ENCODE data around the gene B4GALT5.

Gene B4GALT5

GRCh38 chr20:49607568-49607967 is 106.1 kb downstream of the B4GALT5 start:
- POLR2A ChIA-PET (ENCODE audit: low non-redundant PET): no interaction called here
- no peak overlapping the region for H3K27ac ChIP-seq
- TF ChIP-seq, protein P1, sequence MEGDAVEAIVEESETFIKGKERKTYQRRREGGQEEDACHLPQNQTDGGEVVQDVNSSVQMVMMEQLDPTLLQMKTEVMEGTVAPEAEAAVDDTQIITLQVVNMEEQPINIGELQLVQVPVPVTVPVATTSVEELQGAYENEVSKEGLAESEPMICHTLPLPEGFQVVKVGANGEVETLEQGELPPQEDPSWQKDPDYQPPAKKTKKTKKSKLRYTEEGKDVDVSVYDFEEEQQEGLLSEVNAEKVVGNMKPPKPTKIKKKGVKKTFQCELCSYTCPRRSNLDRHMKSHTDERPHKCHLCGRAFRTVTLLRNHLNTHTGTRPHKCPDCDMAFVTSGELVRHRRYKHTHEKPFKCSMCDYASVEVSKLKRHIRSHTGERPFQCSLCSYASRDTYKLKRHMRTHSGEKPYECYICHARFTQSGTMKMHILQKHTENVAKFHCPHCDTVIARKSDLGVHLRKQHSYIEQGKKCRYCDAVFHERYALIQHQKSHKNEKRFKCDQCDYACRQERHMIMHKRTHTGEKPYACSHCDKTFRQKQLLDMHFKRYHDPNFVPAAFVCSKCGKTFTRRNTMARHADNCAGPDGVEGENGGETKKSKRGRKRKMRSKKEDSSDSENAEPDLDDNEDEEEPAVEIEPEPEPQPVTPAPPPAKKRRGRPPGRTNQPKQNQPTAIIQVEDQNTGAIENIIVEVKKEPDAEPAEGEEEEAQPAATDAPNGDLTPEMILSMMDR (conservative IDR thresholded peaks at IDR 0.05; ENCODE audit: low read depth): no peak

DNA sequence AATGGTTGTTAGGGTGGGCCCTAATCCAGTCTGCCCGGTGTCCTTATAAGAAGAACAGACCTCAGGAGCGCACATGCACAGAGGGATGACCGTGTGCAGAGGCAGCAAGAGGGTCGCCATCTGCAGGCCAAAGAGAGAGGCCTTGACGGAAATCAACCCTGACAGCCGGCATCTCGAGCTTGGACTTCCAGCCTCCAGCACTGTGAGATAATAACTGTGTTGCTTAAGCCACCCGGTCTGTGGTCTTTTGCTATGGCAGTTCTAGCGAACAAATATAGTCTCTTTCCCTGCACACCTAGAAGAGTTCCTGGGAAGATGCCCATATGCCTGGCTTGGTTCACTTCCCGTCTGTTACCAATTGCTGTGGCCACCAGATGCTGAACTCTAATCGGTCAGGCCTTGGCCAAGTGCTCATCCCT is 110.5 kb downstream of the B4GALT5 start:
- TF ChIP-seq, protein P1 (conservative IDR thresholded peaks at IDR 0.05; ENCODE audit: low read depth): no peak
- POLR2A ChIA-PET (ENCODE audit: low non-redundant PET): no interaction called here
- no peak for DNase-seq (ENCODE audit: low spot score)

More at GRCh38 chr20:49607568-49607967, 106.1 kb downstream of the B4GALT5 start:
- DNase-seq (ENCODE audit: low spot score): no peak
- CTCF ChIA-PET: interaction anchor here (0.6 to 9.4 kb wide), 5 partner anchors 66 to 1231 kb away, joined by 3 to 130 read pairs (median 5); no protein-coding TSS in a partner anchor

GRCh38 chr20:49602345-49603208 is 111.1 kb downstream of the B4GALT5 start:
- POLR2A ChIA-PET (ENCODE audit: low non-redundant PET): no interaction called here
- H3K27ac ChIP-seq: no peak overlapping the region
- TF ChIP-seq, protein P1 (conservative IDR thresholded peaks at IDR 0.05; ENCODE audit: low read depth): no peak
- DNase-seq (ENCODE audit: low spot score): no peak
- CTCF ChIA-PET: interaction anchor here (0.6 to 9.4 kb wide), 2 partner anchors 61 to 85 kb away, joined by 6 to 130 read pairs; no protein-coding TSS in a partner anchor

More for the DNA sequence above, 110.5 kb downstream of the B4GALT5 start:
- CTCF ChIA-PET: interaction anchor here (0.6 to 9.4 kb wide), 4 partner anchors 9 to 281 kb away, joined by 3 to 130 read pairs (median 6); no protein-coding TSS in a partner anchor
- no peak overlapping the region for H3K27ac ChIP-seq

DNA sequence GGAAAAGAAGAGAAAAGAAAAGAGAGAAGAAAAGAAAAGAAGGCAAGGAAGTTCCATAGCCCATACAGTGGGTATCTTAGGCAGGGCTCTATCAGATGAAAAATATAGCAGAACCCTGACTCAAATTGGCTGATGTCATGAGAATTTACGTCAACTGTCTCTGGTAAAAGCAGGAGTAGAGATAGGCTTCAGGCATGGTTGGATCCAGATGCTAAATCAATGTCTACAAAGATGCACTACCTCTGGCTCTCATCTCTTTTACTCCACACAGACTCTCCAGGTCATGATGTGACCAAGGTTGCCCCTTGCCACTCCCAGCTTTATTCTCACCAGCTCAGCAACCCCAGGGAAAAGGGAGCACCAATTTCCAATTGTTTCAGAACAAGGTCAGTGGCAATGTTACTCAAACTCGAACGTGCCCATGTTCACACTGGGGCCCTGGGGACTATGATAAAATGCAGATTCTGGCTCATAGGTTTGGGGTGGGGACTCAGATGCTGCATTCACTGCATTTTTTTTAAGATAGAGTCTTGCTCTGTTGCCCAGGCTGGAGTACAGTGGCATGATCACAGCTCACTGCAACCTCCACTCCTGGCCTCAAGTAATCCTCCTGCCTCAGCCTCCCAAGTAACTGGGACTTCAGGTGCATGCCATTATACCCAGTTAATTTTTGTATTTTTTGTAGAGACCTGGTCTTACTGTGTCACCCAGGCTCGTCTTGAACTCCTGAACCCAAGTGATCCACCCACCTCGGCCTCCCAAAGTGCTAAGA is 112.3 kb downstream of the B4GALT5 start:
- POLR2A ChIA-PET (ENCODE audit: low non-redundant PET): no interaction called here

DNA sequence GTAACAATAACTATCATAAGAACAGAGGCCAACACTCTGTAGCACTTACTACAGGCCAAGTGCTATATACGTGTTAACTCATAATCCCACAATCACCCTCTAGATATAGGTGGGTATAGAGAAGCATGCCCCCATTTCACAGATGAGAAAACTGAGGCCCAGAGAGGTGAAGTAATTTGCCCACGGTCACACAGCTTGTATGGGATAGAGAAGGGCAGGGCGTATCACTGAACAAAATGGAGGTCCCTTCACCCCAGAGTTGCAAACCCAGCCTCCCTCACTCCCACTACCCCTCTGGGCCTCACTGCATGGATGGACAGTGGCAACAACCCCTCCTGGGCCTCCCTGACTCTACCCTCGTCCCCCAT is 113.9 kb downstream of the B4GALT5 start:
- CTCF ChIA-PET: no interaction called here
- no peak for DNase-seq (ENCODE audit: low spot score)
- POLR2A ChIA-PET (ENCODE audit: low non-redundant PET): no interaction called here
- TF ChIP-seq, protein P1 (conservative IDR thresholded peaks at IDR 0.05; ENCODE audit: low read depth): no peak
- H3K27ac ChIP-seq: no peak overlapping the region

More for the DNA sequence above, 112.3 kb downstream of the B4GALT5 start:
- CTCF ChIA-PET: no interaction called here
- DNase-seq (ENCODE audit: low spot score): no peak
- TF ChIP-seq, protein P1 (conservative IDR thresholded peaks at IDR 0.05; ENCODE audit: low read depth): no peak
- H3K27ac ChIP-seq: no peak overlapping the region

GRCh38 chr20:49597825-49598395 is 115.8 kb downstream of the B4GALT5 start:
- H3K27ac ChIP-seq: no peak overlapping the region
- TF ChIP-seq, protein P1 (conservative IDR thresholded peaks at IDR 0.05; ENCODE audit: low read depth): no peak
- ChIA-PET CTCF (interaction anchor here (0.9 to 1.6 kb wide), 4 partner anchors 30 to 292 kb away, joined by 3 to 5 read pairs (median 4); no protein-coding TSS in a partner anchor), POLR2A (ENCODE audit: low non-redundant PET) (no interaction called here)
- DNase-seq (ENCODE audit: low spot score): no peak

Data from RWPE1 (cell line).